ENCODE data around the gene LTA. TPM values are rescaled to one million over a fixed set of nuclear protein-coding genes. Genes with fewer than 3 reads are reported as not detected.

LTA gene
- total RNA-seq, 1 experiment from 2014 or later, result 1.1 TPM

GRCh38 chr6:31532644-31533454, 39.2 kb upstream of the LTA start:
- TF ChIP-seq POLR2AphosphoS5 (IDR thresholded peaks at IDR 0.05; ENCODE audit: low read depth, low read length) (0 out of 2 replicates have a peak, but pooled peaks have one; percentile 10), EZH2 (IDR thresholded peaks at IDR 0.05) (no peak)
- BruUV-seq (replicated peaks), result no TSS peak
- H3K9ac ChIP-seq (ENCODE audit: low read length), result no peak overlapping the region
- CTCF ChIA-PET, result no interaction called here
- H3K4me1 ChIP-seq (ENCODE audit: control insufficient read depth in 1 of 2, insufficient read depth in 2 of 2, low read length in 2 of 2), result no peaks in the 10 kb centered on the region
- no peak overlapping the region for H3K27ac ChIP-seq (ENCODE audit: low read depth, low read length)
- no peaks in the 10 kb centered on the region for H3K27me3 ChIP-seq (ENCODE audit: insufficient read depth, low read length)
- intact Hi-C loops (cut with micrococcal nuclease), result no loop called here
- no peaks in the 10 kb centered on the region for H3K9me2 ChIP-seq (ENCODE audit: insufficient read depth)
- H3K4me2 ChIP-seq (ENCODE audit: low read length), result no peak overlapping the region
- DNase-seq (ENCODE audit: low read depth, low spot score) (no peak), ATAC-seq (no peak)
- H3K4me3 ChIP-seq (replicated peaks in 1 of 2; ENCODE audit: low read depth in 1 of 2, low read length in 2 of 2), result no peak overlapping the region
- H3K9me3 ChIP-seq (ENCODE audit: control insufficient read depth in 1 of 2, insufficient read depth in 1 of 2, low read depth in 1 of 2, low read length in 2 of 2), result no peaks in the 10 kb centered on the region
- RAD21 ChIA-PET (ENCODE audit: low non-redundant PET in 1 of 2, low total read pairs in 2 of 2, uncharacterized antibody in 2 of 2, unreplicated experiment in 2 of 2), result no interaction called here
- peaks cover 54% of the 10 kb centered on the region for H3K79me2 ChIP-seq (ENCODE audit: insufficient read depth, low read length)
- H3K36me3 ChIP-seq (ENCODE audit: control insufficient read depth in 1 of 2, insufficient read depth in 2 of 2, low read length in 2 of 2), result peaks cover 63 to 70% of the 10 kb centered on the region in 2 experiments
- POLR2A ChIA-PET, result interaction anchor here (0.7 to 1.0 kb wide), 2 partner anchors 35 to 128 kb away, joined by 3 to 8 read pairs; partner anchors contain the start of genes C6orf47 and MICB
- H4K20me1 ChIP-seq (ENCODE audit: insufficient read depth), result peaks cover 25% of the 10 kb centered on the region; the same call in 1 of the 2 replicates
- no peak overlapping the region for H2AFZ ChIP-seq (ENCODE audit: low read depth, low read length, poor library complexity, severe bottlenecking)

- BruUV-seq (replicated peaks), result no TSS peak
- ATAC-seq (no peak), DNase-seq (ENCODE audit: low read depth, low spot score) (no peak)
- CTCF ChIA-PET, result no interaction called here
- H3K9me2 ChIP-seq (ENCODE audit: insufficient read depth), result no peaks in the 10 kb centered on the region
- no peaks in the 10 kb centered on the region for H3K9me3 ChIP-seq (ENCODE audit: control insufficient read depth in 1 of 2, insufficient read depth in 1 of 2, low read depth in 1 of 2, low read length in 2 of 2)
- RAD21 ChIA-PET (ENCODE audit: low non-redundant PET in 1 of 2, low total read pairs in 2 of 2, uncharacterized antibody in 2 of 2, unreplicated experiment in 2 of 2), result no interaction called here
- H3K4me1 ChIP-seq (ENCODE audit: control insufficient read depth in 1 of 2, insufficient read depth in 2 of 2, low read length in 2 of 2), result no peaks in the 10 kb centered on the region
- H2AFZ ChIP-seq (ENCODE audit: low read depth, low read length, poor library complexity, severe bottlenecking), result no peak overlapping the region
- intact Hi-C loops (cut with micrococcal nuclease), result no loop called here
- no peaks in the 10 kb centered on the region for H3K27me3 ChIP-seq (ENCODE audit: insufficient read depth, low read length)
- H4K20me1 ChIP-seq (ENCODE audit: insufficient read depth), result peaks cover 23% of the 10 kb centered on the region; the same call in 1 of the 2 replicates
- no peak overlapping the region for H3K4me2 ChIP-seq (ENCODE audit: low read length)
- TF ChIP-seq FOSL1 (IDR thresholded peaks at IDR 0.05; ENCODE audit: low read depth) (no peak), POLR2AphosphoS5 (IDR thresholded peaks at IDR 0.05; ENCODE audit: low read depth, low read length) (0 out of 2 replicates have a peak, but pooled peaks have one; percentile 10)
- POLR2A ChIA-PET, result no interaction called here
- H3K4me3 ChIP-seq (replicated peaks in 1 of 2; ENCODE audit: low read depth in 1 of 2, low read length in 2 of 2), result no peak overlapping the region
- peaks cover 60% of the 10 kb centered on the region for H3K79me2 ChIP-seq (ENCODE audit: insufficient read depth, low read length)
- peaks cover 68 to 75% of the 10 kb centered on the region in 2 experiments for H3K36me3 ChIP-seq (ENCODE audit: control insufficient read depth in 1 of 2, insufficient read depth in 2 of 2, low read length in 2 of 2)
- H3K9ac ChIP-seq (ENCODE audit: low read length), result no peak overlapping the region
- H3K27ac ChIP-seq (ENCODE audit: low read depth, low read length), result no peak overlapping the region
These were observed 38.6 kb upstream of the LTA start for GRCh38 chr6:31533455-31533841.
